Activated CD4-positive, alpha-beta memory T cell treated with anti-CD3 and anti-CD28 coated beads, Interleukin-2, amount 10 ng/mL, durations not matched to agents 7 days and 5 days (primary cell): ENCODE results near the gene LTN1. TPM values are rescaled to one million over a fixed set of nuclear protein-coding genes. Genes with fewer than 3 reads are reported as not detected.

Experiments
- CTCF ChIA-PET: fragments of 350-600 bp; sonication (Branson Sonifier 250); formaldehyde crosslinking; loops from one replicate; lab custom pipeline; 2021; ENCODE audit warnings: antibody characterized with exemption, inconsistent platforms; lab: Charles Lee
- POLR2A ChIA-PET: fragments of 350-600 bp; sonication (Branson Sonifier 250); formaldehyde crosslinking; loops from one replicate; lab custom pipeline; 2021; ENCODE audit warnings: antibody characterized with exemption; lab: Charles Lee
- DNase-seq: peaks from one replicate; pipeline ENCODE4 v3.0.0-alpha.2; 2020
- H3K27ac Mint-ChIP-seq: one replicate; pipeline ENCODE4 v1.8.0; 2021; ENCODE audit warnings: mild to moderate bottlenecking, mixed read lengths
- H3K27me3 Mint-ChIP-seq: one replicate; pipeline ENCODE4 v1.8.0; 2021; ENCODE audit warnings: mixed read lengths
- H3K36me3 Mint-ChIP-seq: one replicate; pipeline ENCODE4 v1.8.0; 2021; ENCODE audit warnings: low read depth, mixed read lengths
- H3K4me1 Mint-ChIP-seq: one replicate; pipeline ENCODE4 v1.8.0; 2021; ENCODE audit warnings: mixed read lengths
- H3K4me3 Mint-ChIP-seq: one replicate; pipeline ENCODE4 v1.8.0; 2021; ENCODE audit warnings: mild to moderate bottlenecking, mixed read lengths
- H3K9me3 Mint-ChIP-seq: one replicate; pipeline ENCODE4 v1.8.0; 2021; ENCODE audit warnings: mixed read lengths
- total RNA-seq, 2 experiments: library from RNA; stranded (reverse); gene quantifications; one replicate each; pipeline ENCODE4 v1.2.3, GENCODE V29; 2021

LTN1 gene
- total RNA-seq, 2 experiments from 2014 or later = 25.8 to 26.5 TPM

GRCh38 chr21:28892199-28893111 lies 100.2 kb downstream of the LTN1 start:
- Mint-ChIP-seq H3K4me1 (no peaks in the 10 kb centered on the region), H3K27ac (no peak overlapping the region), H3K27me3 (peaks cover 29% of the 10 kb centered on the region), H3K9me3 (no peaks in the 10 kb centered on the region), H3K36me3 (no peaks in the 10 kb centered on the region), H3K4me3 (no peak overlapping the region)
- DNase-seq = no peak
- ChIA-PET POLR2A (no interaction called here), CTCF (no interaction called here)

- H3K9me3 Mint-ChIP-seq = no peaks in the 10 kb centered on the region
- CTCF ChIA-PET = no interaction called here
- H3K4me1 Mint-ChIP-seq = peaks cover 20% of the 10 kb centered on the region
- H3K27me3 Mint-ChIP-seq = peaks cover 16% of the 10 kb centered on the region
- H3K4me3 Mint-ChIP-seq = no peak overlapping the region
- H3K36me3 Mint-ChIP-seq = peaks cover 17% of the 10 kb centered on the region
- DNase-seq = no peak
- peak overlapping the region; percentile 99 for H3K27ac Mint-ChIP-seq
- POLR2A ChIA-PET = interaction anchor here (0.7 to 2.9 kb wide), 5 partner anchors 53 to 414 kb away, joined by 3 to 31 read pairs (median 3); partner anchors contain the start of gene LTN1
Measured at GRCh38 chr21:28885853-28886177, 106.9 kb downstream of the LTN1 start.

GRCh38 chr21:28884976-28885852 lies 107.5 kb downstream of the LTN1 start:
- H3K27me3 Mint-ChIP-seq = peaks cover 10% of the 10 kb centered on the region
- H3K9me3 Mint-ChIP-seq = no peaks in the 10 kb centered on the region
- peak overlapping the region; percentile 99 for H3K27ac Mint-ChIP-seq
- H3K4me1 Mint-ChIP-seq = peaks cover 20% of the 10 kb centered on the region
- ChIA-PET POLR2A (interaction anchor here (0.7 to 2.9 kb wide), 8 partner anchors 48 to 415 kb away, joined by 3 to 31 read pairs (median 6); partner anchors contain the start of genes LTN1 and USP16), CTCF (interaction anchor here (0.6 to 2.4 kb wide), 6 partner anchors 11 to 141 kb away, joined by 3 to 9 read pairs (median 4); no protein-coding TSS in a partner anchor)
- peaks cover 18% of the 10 kb centered on the region for H3K36me3 Mint-ChIP-seq
- peak; percentile 95 for DNase-seq
- peak overlapping the region; percentile 82 for H3K4me3 Mint-ChIP-seq

- peaks cover 18% of the 10 kb centered on the region for H3K36me3 Mint-ChIP-seq
- H3K9me3 Mint-ChIP-seq = no peaks in the 10 kb centered on the region
- no peak for DNase-seq
- ChIA-PET CTCF (interaction anchor here (0.6 to 2.4 kb wide), 8 partner anchors 12 to 367 kb away, joined by 3 to 9 read pairs (median 4); no protein-coding TSS in a partner anchor), POLR2A (interaction anchor here (0.9 to 2.9 kb wide), 7 partner anchors 47 to 189 kb away, joined by 3 to 31 read pairs (median 9); partner anchors contain the start of genes CCT8, LTN1 and USP16)
- peaks cover 7% of the 10 kb centered on the region for H3K27me3 Mint-ChIP-seq
- peak overlapping the region; percentile 99 for H3K27ac Mint-ChIP-seq
- peaks cover 20% of the 10 kb centered on the region for H3K4me1 Mint-ChIP-seq
- peak overlapping the region; percentile 82 for H3K4me3 Mint-ChIP-seq
Measured at GRCh38 chr21:28884481-28884880, 108.2 kb downstream of the LTN1 start.

GRCh38 chr21:28883931-28884330 lies 108.7 kb downstream of the LTN1 start:
- POLR2A ChIA-PET = interaction anchor here (1.6 to 2.9 kb wide), 5 partner anchors 46 to 189 kb away, joined by 7 to 31 read pairs (median 9); partner anchors contain the start of genes CCT8, LTN1 and USP16
- peak overlapping the region; percentile 99 for H3K27ac Mint-ChIP-seq
- peaks cover 5% of the 10 kb centered on the region for H3K27me3 Mint-ChIP-seq
- H3K4me1 Mint-ChIP-seq = peaks cover 20% of the 10 kb centered on the region
- CTCF ChIA-PET = interaction anchor here (1.2 to 2.4 kb wide), 7 partner anchors 13 to 367 kb away, joined by 3 to 9 read pairs (median 5); no protein-coding TSS in a partner anchor
- no peaks in the 10 kb centered on the region for H3K9me3 Mint-ChIP-seq
- DNase-seq = no peak
- peaks cover 18% of the 10 kb centered on the region for H3K36me3 Mint-ChIP-seq
- peak overlapping the region; percentile 82 for H3K4me3 Mint-ChIP-seq

- CTCF ChIA-PET = no interaction called here
- no peak overlapping the region for H3K27ac Mint-ChIP-seq
- H3K4me3 Mint-ChIP-seq = no peak overlapping the region
- DNase-seq = no peak
- peaks cover 20% of the 10 kb centered on the region for H3K4me1 Mint-ChIP-seq
- H3K27me3 Mint-ChIP-seq = peaks cover 2% of the 10 kb centered on the region
- no peaks in the 10 kb centered on the region for H3K9me3 Mint-ChIP-seq
- POLR2A ChIA-PET = interaction anchor here (1.9 to 2.9 kb wide), 2 partner anchors 45 to 142 kb away, joined by 5 to 20 read pairs; partner anchors contain the start of gene USP16
- peaks cover 18% of the 10 kb centered on the region for H3K36me3 Mint-ChIP-seq
Measured at GRCh38 chr21:28882345-28882744, 110.3 kb downstream of the LTN1 start.

Other genes with a start within 250 kb of the LTN1 start
- gene RWDD2B, start 26.5 kb upstream of the LTN1 start, total RNA-seq = 1 to 10 TPM; 6.5 to 6.9 TPM
- 10 to 100 TPM; 34.3 to 37.1 TPM for gene USP16, start 31.8 kb upstream of the LTN1 start, total RNA-seq
- 100 to 1,000 TPM; 214 to 216 TPM for gene CCT8, start 80.8 kb upstream of the LTN1 start, total RNA-seq
- 1 to 10 TPM; 6.7 to 7.7 TPM for gene MAP3K7CL, start 137.8 kb upstream of the LTN1 start, total RNA-seq